Measurements from ENCODE around the gene SYTL4. TPM values are rescaled to one million over a fixed set of nuclear protein-coding genes. Genes with fewer than 3 reads are reported as not detected.

The SYTL4 gene
- total RNA-seq, 4 donors from 2014 or later, result 17.7 to 102 (median 31.3) TPM

DNA sequence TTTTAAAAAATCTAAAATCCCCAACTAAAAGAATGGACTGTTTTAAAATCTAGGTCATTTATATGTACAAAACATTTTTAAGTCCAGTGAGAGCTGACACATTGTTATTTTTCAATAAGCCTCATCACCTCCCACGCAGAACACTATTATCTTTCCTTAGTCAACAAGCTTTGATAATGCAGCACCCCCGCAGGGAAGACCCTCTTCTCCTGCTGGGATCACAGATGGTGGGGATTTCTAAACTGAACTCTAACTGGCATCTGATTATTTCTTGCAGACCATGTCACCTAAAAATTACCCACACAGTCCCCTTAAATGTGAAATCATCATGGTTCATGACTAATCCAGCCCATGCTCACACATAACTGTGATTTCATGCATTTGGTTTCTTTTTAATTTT lies 11.6 kb downstream of the SYTL4 start:
- no peak for DNase-seq
- no peaks in the 10 kb centered on the region for H3K27me3 ChIP-seq
- H3K9me3 ChIP-seq, result no peaks in the 10 kb centered on the region

DNA sequence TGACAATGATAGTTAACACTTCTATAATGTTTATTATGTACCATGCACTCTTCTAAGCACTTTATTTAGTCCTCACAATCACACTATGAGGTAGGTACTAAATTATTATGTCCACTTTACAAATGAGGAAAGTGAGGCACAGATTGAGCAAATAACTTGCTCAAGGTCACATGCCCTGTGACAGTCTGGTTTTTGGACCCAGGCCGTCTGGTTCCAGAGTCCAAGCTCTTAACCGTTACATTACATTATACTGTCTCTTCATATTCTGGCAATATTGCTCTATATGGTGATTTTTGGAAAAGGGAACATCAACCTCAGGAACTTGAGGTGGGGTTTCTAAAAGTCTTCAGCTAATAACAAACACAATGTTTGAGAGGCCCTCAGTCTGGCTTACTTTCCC lies 12.8 kb downstream of the SYTL4 start:
- Histone ChIP-seq H3K36me3 (no peaks in the 10 kb centered on the region), H3K4me1 (no peaks in the 10 kb centered on the region), H3K27ac (no peak overlapping the region), H3K9me3 (no peaks in the 10 kb centered on the region), H3K4me3 (no peak overlapping the region), H3K27me3 (no peaks in the 10 kb centered on the region)
- no peak for TF ChIP-seq POLR2A (IDR thresholded peaks at IDR 0.05)
- TF ChIP-seq, protein P1, sequence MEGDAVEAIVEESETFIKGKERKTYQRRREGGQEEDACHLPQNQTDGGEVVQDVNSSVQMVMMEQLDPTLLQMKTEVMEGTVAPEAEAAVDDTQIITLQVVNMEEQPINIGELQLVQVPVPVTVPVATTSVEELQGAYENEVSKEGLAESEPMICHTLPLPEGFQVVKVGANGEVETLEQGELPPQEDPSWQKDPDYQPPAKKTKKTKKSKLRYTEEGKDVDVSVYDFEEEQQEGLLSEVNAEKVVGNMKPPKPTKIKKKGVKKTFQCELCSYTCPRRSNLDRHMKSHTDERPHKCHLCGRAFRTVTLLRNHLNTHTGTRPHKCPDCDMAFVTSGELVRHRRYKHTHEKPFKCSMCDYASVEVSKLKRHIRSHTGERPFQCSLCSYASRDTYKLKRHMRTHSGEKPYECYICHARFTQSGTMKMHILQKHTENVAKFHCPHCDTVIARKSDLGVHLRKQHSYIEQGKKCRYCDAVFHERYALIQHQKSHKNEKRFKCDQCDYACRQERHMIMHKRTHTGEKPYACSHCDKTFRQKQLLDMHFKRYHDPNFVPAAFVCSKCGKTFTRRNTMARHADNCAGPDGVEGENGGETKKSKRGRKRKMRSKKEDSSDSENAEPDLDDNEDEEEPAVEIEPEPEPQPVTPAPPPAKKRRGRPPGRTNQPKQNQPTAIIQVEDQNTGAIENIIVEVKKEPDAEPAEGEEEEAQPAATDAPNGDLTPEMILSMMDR (IDR thresholded peaks at IDR 0.05), result no peak
- DNase-seq, result no peak

More for the DNA sequence above, 11.6 kb downstream of the SYTL4 start:
- Histone ChIP-seq H3K36me3 (no peaks in the 10 kb centered on the region), H3K4me1 (no peaks in the 10 kb centered on the region), H3K4me3 (no peak overlapping the region), H3K27ac (no peak overlapping the region)
- TF ChIP-seq, protein P1 (IDR thresholded peaks at IDR 0.05), result no peak
- TF ChIP-seq POLR2A (IDR thresholded peaks at IDR 0.05), result no peak

DNA sequence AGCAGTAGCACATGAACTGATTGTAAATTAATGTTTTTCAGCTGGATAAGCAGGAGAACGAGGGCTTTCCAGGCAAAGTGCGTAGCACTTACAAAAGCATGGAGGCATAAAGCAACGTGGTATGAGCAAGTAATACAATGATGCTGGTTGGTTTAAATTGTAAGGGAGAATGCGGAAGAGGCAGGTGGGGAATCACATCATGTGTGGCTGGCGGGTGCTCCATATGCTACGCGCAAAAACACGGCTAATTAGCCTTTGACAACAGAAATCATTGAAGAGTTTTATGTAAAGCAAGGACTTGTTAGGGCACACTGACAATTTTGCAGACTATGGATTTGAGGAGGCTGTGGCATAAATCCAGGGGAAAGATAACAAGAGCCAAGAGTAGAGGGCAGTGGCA lies 14.6 kb downstream of the SYTL4 start:
- no peak for TF ChIP-seq POLR2A (IDR thresholded peaks at IDR 0.05)
- TF ChIP-seq, protein P1 (IDR thresholded peaks at IDR 0.05), result no peak
- no peaks in the 10 kb centered on the region for H3K36me3 ChIP-seq
- no peaks in the 10 kb centered on the region for H3K4me1 ChIP-seq
- DNase-seq, result no peak
- H3K27ac ChIP-seq, result no peak overlapping the region
- H3K9me3 ChIP-seq, result no peaks in the 10 kb centered on the region
- no peak overlapping the region for H3K4me3 ChIP-seq
- no peaks in the 10 kb centered on the region for H3K27me3 ChIP-seq

DNA sequence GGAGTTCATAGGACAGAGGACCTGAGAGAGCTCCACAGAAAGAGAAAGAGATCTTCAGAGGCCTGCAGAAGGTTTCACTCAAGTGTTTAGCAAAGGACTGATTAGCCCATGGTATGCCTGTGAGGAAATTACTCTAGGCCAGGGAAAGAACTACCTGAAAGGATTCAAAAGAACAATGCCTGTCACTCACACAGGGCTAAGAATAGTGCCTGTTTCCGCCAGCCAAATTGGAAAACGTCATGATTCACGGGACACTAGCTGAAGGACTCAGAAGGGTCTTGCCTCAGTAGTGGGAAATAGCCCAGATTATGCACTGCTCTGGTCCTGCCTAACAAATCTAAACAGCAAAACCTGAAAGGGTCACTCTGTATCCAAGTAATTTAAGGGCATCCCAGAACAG lies 21.1 kb downstream of the SYTL4 start:
- no peaks in the 10 kb centered on the region for H3K9me3 ChIP-seq
- no peaks in the 10 kb centered on the region for H3K4me1 ChIP-seq
- no peaks in the 10 kb centered on the region for H3K36me3 ChIP-seq
- no peak overlapping the region for H3K4me3 ChIP-seq
- no peak for TF ChIP-seq POLR2A (IDR thresholded peaks at IDR 0.05)
- H3K27ac ChIP-seq, result no peak overlapping the region
- no peak for DNase-seq
- no peaks in the 10 kb centered on the region for H3K27me3 ChIP-seq

DNA sequence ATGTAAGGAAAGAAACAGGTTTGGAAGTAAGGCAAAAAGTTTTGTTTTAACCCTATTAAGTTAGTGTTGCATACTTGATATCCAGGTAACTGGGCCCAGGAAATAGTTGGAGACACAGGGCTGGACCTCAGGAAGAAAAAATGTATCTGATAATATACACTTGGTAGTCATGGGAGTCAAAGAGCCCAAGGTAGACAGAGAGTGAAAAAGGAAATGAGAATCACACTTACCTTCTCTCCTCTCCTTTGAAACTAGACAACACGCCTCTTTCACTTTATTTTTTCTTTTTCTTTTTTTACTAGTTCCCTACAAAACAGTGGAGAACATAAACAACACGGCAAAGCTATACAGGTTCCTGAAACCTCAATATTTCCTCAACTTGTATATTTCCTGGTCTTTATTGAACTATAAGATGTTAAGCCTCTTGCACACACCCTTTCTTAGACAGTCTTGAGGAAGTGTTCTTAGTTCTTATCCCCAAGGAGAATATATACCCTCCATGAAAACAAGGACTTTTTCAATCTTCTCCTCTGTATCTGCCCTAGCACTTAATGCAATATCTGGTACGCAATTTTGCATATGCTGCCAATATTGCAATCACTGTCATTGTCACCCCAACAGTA lies 27.2 kb downstream of the SYTL4 start:
- no peak for TF ChIP-seq POLR2A (IDR thresholded peaks at IDR 0.05)
- TF ChIP-seq, protein P1 (IDR thresholded peaks at IDR 0.05), result no peak
- Histone ChIP-seq H3K4me3 (no peak overlapping the region), H3K27me3 (no peaks in the 10 kb centered on the region), H3K27ac (no peak overlapping the region), H3K4me1 (no peaks in the 10 kb centered on the region), H3K36me3 (no peaks in the 10 kb centered on the region), H3K9me3 (no peaks in the 10 kb centered on the region)
- no peak for DNase-seq

DNA sequence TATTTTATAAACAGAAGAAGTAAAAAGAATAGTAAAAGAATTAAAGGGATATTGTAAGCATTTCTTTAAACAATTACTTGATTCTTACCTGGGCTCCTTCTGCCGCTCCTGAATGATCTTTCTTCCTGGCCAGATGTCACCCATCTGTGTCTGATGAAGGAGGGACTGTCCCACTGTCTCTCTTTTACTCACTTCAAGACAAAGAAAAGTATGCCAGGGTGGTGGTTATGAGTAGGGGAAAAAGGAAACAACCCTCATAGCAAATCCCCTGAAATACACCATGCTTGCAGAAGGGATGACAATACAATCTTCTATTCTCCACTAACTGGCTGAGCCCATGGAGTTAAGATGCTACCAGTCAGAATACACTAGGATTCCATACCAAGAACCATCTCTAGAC lies 31.1 kb downstream of the SYTL4 start:
- Histone ChIP-seq H3K36me3 (no peaks in the 10 kb centered on the region), H3K4me3 (no peak overlapping the region), H3K4me1 (no peaks in the 10 kb centered on the region), H3K9me3 (no peaks in the 10 kb centered on the region), H3K27me3 (no peaks in the 10 kb centered on the region), H3K27ac (no peak overlapping the region)
- no peak for TF ChIP-seq POLR2A (IDR thresholded peaks at IDR 0.05)
- TF ChIP-seq, protein P1 (IDR thresholded peaks at IDR 0.05), result no peak
- no peak for DNase-seq
